AG04450 (cell line): ENCODE measurements around the gene ASIC2. TPM values are rescaled to one million over a fixed set of nuclear protein-coding genes. Genes with fewer than 3 reads are reported as not detected.
"Not testable (repeated sequence)": the region's sequence is repeated elsewhere in the genome, so short reads cannot be mapped to it uniquely, and the experiment has no call there.

Experiments
- CTCF ChIA-PET: fragments of 300-600, 350-600 bp; formaldehyde crosslinking; extraction: SDS; loops from one replicate; lab custom pipeline; 2022; ENCODE audit warnings: antibody characterized with exemption, inconsistent platforms; lab: Charles Lee
- POLR2A ChIA-PET: fragments of 350-600 bp; formaldehyde crosslinking; extraction: SDS; loops from one replicate; lab custom pipeline; 2021; ENCODE audit warnings: antibody characterized with exemption, inconsistent platforms; lab: Yijun Ruan, JAX
- DNase-seq: peaks from one replicate; pipeline ENCODE4 v3.0.0-alpha.2; 2011; ENCODE audit warnings: low read depth, low spot score
- H3K27ac ChIP-seq: one replicate; pipeline ENCODE4 v1.5.1; 2012; ENCODE audit warnings: low read depth, low read length, control low read depth
- H3K27me3 ChIP-seq: one replicate; pipeline ENCODE4 v1.6.0; 2012; ENCODE audit warnings: low read length; ENCODE audit not compliant: control insufficient read depth, insufficient read depth
- H3K4me3 ChIP-seq: 2 replicates; pipeline ENCODE4 v1.5.1; 2011; ENCODE audit warnings: mild to moderate bottlenecking, low read depth, low read length, control low read depth
- H3K9me3 ChIP-seq: 2 replicates; pipeline ENCODE4 v1.5.1; 2012; ENCODE audit warnings: low read length; ENCODE audit not compliant: control insufficient read depth, insufficient read depth
- polyA plus RNA-seq: library from polyadenylated mRNA; depleted of rRNA; stranded (reverse); fragments of >200 nt; gene quantifications from 2 replicates; pipeline ENCODE4 v1.2.3, GENCODE V29; 2011
- TF ChIP-seq, protein P1 (sequence below): IDR thresholded peaks from 2 replicates; pipeline ENCODE4 v1.5.1; 2011; ENCODE audit warnings: low read depth, low read length, control low read depth, inconsistent platforms

ASIC2 gene
- polyA plus RNA-seq, 1 experiment = 0.19 TPM

GRCh38 chr17:32971171-32971570 lies 321.9 kb downstream of the ASIC2 start:
- Histone ChIP-seq H3K27me3 (no peaks in the 10 kb centered on the region), H3K4me3 (no peak overlapping the region), H3K9me3 (no peaks in the 10 kb centered on the region), H3K27ac (no peak overlapping the region)
- ChIA-PET POLR2A (no interaction called here), CTCF (no interaction called here)
- no peak for DNase-seq
- TF ChIP-seq, protein P1, sequence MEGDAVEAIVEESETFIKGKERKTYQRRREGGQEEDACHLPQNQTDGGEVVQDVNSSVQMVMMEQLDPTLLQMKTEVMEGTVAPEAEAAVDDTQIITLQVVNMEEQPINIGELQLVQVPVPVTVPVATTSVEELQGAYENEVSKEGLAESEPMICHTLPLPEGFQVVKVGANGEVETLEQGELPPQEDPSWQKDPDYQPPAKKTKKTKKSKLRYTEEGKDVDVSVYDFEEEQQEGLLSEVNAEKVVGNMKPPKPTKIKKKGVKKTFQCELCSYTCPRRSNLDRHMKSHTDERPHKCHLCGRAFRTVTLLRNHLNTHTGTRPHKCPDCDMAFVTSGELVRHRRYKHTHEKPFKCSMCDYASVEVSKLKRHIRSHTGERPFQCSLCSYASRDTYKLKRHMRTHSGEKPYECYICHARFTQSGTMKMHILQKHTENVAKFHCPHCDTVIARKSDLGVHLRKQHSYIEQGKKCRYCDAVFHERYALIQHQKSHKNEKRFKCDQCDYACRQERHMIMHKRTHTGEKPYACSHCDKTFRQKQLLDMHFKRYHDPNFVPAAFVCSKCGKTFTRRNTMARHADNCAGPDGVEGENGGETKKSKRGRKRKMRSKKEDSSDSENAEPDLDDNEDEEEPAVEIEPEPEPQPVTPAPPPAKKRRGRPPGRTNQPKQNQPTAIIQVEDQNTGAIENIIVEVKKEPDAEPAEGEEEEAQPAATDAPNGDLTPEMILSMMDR = no peak

- no peak for DNase-seq
- Histone ChIP-seq H3K9me3 (no peaks in the 10 kb centered on the region), H3K27ac (no peak overlapping the region), H3K27me3 (no peaks in the 10 kb centered on the region), H3K4me3 (no peak overlapping the region)
- ChIA-PET CTCF (no interaction called here), POLR2A (no interaction called here)
- TF ChIP-seq, protein P1 = no peak
These were observed 322.8 kb downstream of the ASIC2 start for GRCh38 chr17:32970281-32970680.

DNA sequence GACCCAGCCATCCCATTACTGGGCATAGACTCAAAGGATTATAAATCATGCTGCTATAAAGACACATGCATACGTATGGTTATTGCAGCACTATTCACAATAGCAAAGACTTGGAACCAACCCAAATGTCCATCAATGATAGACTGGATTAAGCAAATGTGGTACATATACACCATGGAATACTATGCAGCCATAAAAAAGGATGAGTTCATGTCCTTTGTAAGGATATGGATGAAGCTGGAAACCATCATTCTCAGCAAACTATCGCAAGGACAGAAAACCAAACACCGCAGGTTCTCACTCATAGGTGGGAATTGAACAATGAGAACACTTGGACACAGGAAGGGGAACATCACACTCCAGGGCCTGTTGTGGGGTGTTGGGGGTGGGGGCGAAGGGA lies 323.9 kb downstream of the ASIC2 start:
- H3K4me3 ChIP-seq, POLR2A ChIA-PET, H3K9me3 ChIP-seq, CTCF ChIA-PET, H3K27me3 ChIP-seq, DNase-seq, H3K27ac ChIP-seq: not testable (repeated sequence)

- CTCF ChIA-PET = no interaction called here
- TF ChIP-seq, protein P1 = no peak
- no peak for DNase-seq
- Histone ChIP-seq H3K9me3 (no peaks in the 10 kb centered on the region), H3K27me3 (no peaks in the 10 kb centered on the region), H3K27ac (no peak overlapping the region), H3K4me3 (no peak overlapping the region)
- POLR2A ChIA-PET = no interaction called here
These were observed 328.6 kb downstream of the ASIC2 start for GRCh38 chr17:32964541-32964940.
